ENCODE measurements around the gene NTM. TPM values are rescaled to one million over a fixed set of nuclear protein-coding genes. Genes with fewer than 3 reads are reported as not detected.
A peak's percentile ranks its signal among the peaks of the same experiment; 100 is the strongest.

NTM gene
- total RNA-seq, 2 donors from 2014 or later, result not detected

- Mint-ChIP-seq H3K4me3 (no peak overlapping the region), H3K27ac (no peak overlapping the region), H3K27me3 (peaks cover 41% of the 10 kb centered on the region), H3K9me3 (no peaks in the 10 kb centered on the region), H3K4me1 (no peaks in the 10 kb centered on the region), H3K36me3 (ENCODE audit: low read depth) (no peaks in the 10 kb centered on the region)
- ATAC-seq (replicated peaks), result no peak
Measured at GRCh38 chr11:131692961-131693360, 322.5 kb downstream of the NTM start.

- no peaks in the 10 kb centered on the region for H3K36me3 Mint-ChIP-seq (ENCODE audit: low read depth)
- no peak for ATAC-seq (replicated peaks)
- H3K27me3 Mint-ChIP-seq, result peaks cover 42% of the 10 kb centered on the region
- no peaks in the 10 kb centered on the region for H3K4me1 Mint-ChIP-seq
- no peak overlapping the region for H3K27ac Mint-ChIP-seq
- no peak overlapping the region for H3K4me3 Mint-ChIP-seq
- no peaks in the 10 kb centered on the region for H3K9me3 Mint-ChIP-seq
Measured at GRCh38 chr11:131693756-131694155, 323.3 kb downstream of the NTM start.

DNA sequence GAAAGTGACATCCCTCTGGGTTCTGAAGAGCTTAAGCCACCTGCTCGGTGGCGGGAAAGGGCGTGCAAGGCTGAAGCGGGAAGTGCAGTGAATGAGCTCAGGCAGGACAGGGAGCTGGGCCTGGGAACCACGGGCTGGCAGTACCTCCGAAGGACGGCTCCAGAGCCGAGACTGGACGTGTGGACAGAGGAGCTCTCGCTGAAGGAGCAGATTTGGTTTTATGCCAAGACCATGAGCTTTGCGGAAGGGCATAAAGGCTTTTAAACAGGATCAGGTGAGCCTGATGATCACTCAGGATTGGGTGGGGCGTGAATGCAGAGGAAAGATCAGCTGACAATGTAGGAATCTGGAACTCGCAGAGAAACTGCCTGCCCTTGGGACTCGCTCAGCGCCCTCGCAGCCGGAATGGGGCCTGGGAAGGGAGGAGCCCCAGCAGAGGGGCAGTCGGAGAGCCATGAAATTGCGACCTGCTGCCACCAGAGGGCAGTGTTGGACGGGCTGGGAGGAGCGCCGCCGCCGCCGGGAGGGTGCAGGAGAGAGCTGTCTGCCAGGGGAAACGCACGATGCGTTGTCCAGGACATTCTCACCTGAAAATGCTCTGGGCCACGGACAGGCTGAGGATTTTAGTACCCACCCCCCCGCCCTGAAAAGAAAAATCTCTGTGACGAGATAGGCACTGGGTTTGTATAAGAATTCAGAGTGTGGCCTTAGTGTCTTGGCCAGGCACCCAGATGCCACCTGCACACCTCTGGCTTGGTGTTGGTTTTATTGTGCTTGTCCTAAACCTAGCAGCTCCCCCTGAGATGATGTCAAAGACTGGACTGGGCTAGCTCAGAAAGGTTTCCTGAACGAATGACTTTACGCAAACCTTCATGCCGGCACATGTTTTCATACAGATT lies 324.4 kb downstream of the NTM start:
- Mint-ChIP-seq H3K9me3 (no peaks in the 10 kb centered on the region), H3K27ac (no peak overlapping the region), H3K4me1 (no peaks in the 10 kb centered on the region), H3K36me3 (ENCODE audit: low read depth) (no peaks in the 10 kb centered on the region), H3K27me3 (peaks cover 44% of the 10 kb centered on the region), H3K4me3 (no peak overlapping the region)
- peak; percentile 70 for ATAC-seq (replicated peaks)

GRCh38 chr11:131695889-131696429 lies 325.5 kb downstream of the NTM start:
- H3K9me3 Mint-ChIP-seq, result no peaks in the 10 kb centered on the region
- peaks cover 46% of the 10 kb centered on the region for H3K27me3 Mint-ChIP-seq
- H3K4me3 Mint-ChIP-seq, result no peak overlapping the region
- H3K4me1 Mint-ChIP-seq, result no peaks in the 10 kb centered on the region
- ATAC-seq (replicated peaks), result no peak
- no peaks in the 10 kb centered on the region for H3K36me3 Mint-ChIP-seq (ENCODE audit: low read depth)
- H3K27ac Mint-ChIP-seq, result no peak overlapping the region

- Mint-ChIP-seq H3K4me1 (no peaks in the 10 kb centered on the region), H3K4me3 (no peak overlapping the region), H3K27ac (no peak overlapping the region), H3K27me3 (peaks cover 46% of the 10 kb centered on the region), H3K9me3 (no peaks in the 10 kb centered on the region), H3K36me3 (ENCODE audit: low read depth) (no peaks in the 10 kb centered on the region)
- ATAC-seq (replicated peaks), result no peak
Measured at GRCh38 chr11:131696690-131697089, 326.3 kb downstream of the NTM start.

GRCh38 chr11:131703311-131703710 lies 332.9 kb downstream of the NTM start:
- Mint-ChIP-seq H3K36me3 (ENCODE audit: low read depth) (no peaks in the 10 kb centered on the region), H3K27me3 (peaks cover 12% of the 10 kb centered on the region), H3K4me1 (no peaks in the 10 kb centered on the region), H3K9me3 (peaks cover 10% of the 10 kb centered on the region), H3K27ac (no peak overlapping the region), H3K4me3 (no peak overlapping the region)
- ATAC-seq (replicated peaks), result no peak

GRCh38 chr11:131704682-131705081 lies 334.3 kb downstream of the NTM start:
- no peaks in the 10 kb centered on the region for H3K36me3 Mint-ChIP-seq (ENCODE audit: low read depth)
- no peaks in the 10 kb centered on the region for H3K4me1 Mint-ChIP-seq
- ATAC-seq (replicated peaks), result no peak
- H3K27me3 Mint-ChIP-seq, result peaks cover 8% of the 10 kb centered on the region
- no peak overlapping the region for H3K27ac Mint-ChIP-seq
- H3K4me3 Mint-ChIP-seq, result no peak overlapping the region
- H3K9me3 Mint-ChIP-seq, result peaks cover 13% of the 10 kb centered on the region

DNA sequence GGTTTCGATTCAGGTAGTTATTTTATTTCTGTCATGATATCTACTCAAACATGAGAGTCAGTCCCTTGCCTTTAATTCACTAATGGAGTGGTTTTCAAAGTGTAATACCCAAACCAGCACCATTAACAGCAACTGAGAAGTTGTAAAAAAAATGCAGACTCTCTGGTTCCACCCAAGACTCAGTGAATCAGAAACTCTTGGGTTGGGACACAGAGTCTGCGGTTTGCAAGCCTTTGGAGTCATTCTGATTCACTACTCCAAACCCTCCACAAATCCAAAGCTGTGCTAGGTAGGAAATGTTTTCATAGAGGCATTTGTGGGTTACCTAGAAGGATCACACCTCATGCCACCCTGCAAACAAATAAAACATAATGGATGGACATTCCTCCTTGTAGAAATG lies 340.1 kb downstream of the NTM start:
- no peaks in the 10 kb centered on the region for H3K36me3 Mint-ChIP-seq (ENCODE audit: low read depth)
- no peak for ATAC-seq (replicated peaks)
- H3K9me3 Mint-ChIP-seq, result peaks cover 7% of the 10 kb centered on the region
- no peak overlapping the region for H3K27ac Mint-ChIP-seq
- no peak overlapping the region for H3K4me3 Mint-ChIP-seq
- H3K4me1 Mint-ChIP-seq, result no peaks in the 10 kb centered on the region
- H3K27me3 Mint-ChIP-seq, result no peaks in the 10 kb centered on the region

DNA sequence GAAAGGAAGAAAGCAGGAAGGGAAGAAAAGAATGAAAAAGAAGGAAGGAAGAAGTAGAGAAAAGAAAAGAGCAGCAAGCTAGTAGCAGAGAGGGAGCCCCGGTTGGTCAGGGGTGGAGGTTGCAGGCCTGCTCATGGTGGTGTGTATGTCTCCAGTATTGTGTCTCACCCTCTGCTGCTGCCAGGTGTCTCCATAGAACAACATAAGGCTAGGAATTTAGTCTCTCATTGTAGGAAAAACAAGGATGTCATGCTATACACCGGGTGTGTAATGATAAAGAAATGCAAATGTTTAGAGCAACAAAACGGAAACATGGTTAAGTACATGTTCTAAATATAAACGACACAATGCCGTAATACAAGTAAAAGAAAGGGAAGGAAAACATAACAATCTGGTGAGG lies 342.5 kb downstream of the NTM start:
- H3K27me3 Mint-ChIP-seq, result no peaks in the 10 kb centered on the region
- H3K27ac Mint-ChIP-seq, result no peak overlapping the region
- H3K36me3 Mint-ChIP-seq (ENCODE audit: low read depth), result no peaks in the 10 kb centered on the region
- H3K4me3 Mint-ChIP-seq, result no peak overlapping the region
- peaks cover 4% of the 10 kb centered on the region for H3K9me3 Mint-ChIP-seq
- H3K4me1 Mint-ChIP-seq, result no peaks in the 10 kb centered on the region
- no peak for ATAC-seq (replicated peaks)

DNA sequence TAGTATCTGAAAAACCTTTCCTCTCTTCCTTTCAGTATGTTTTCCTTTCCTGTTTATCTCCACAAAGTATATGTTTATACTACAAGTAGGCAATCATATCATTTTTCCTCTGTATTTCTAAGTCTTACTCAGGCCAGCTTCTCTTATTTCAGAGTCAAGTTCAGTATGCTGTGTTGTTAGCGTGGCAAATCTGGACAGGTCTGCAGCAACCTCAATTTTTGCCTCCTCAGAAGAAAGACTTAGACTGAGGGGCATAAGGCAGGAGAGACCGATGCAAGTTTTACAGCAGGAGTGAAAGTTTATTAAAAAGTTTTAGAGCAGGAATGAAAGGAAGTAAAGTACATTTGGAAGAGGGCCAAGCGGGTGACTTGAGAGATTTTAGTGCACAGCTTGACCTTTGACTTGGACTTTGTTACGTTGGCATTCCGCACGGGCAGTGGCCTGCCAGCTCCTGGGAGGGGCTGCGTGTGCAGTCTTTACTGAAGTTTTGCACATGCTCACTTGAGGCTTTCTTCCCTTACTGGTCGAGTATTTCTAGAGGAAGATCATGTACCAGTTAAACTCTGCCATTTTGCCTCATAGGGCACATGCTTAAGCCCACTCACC lies 343.2 kb downstream of the NTM start:
- H3K27ac Mint-ChIP-seq, result no peak overlapping the region
- H3K27me3 Mint-ChIP-seq, result no peaks in the 10 kb centered on the region
- ATAC-seq (replicated peaks), result no peak
- H3K36me3 Mint-ChIP-seq (ENCODE audit: low read depth), result no peaks in the 10 kb centered on the region
- H3K4me3 Mint-ChIP-seq, result no peak overlapping the region
- H3K4me1 Mint-ChIP-seq, result no peaks in the 10 kb centered on the region
- peaks cover 5% of the 10 kb centered on the region for H3K9me3 Mint-ChIP-seq

DNA sequence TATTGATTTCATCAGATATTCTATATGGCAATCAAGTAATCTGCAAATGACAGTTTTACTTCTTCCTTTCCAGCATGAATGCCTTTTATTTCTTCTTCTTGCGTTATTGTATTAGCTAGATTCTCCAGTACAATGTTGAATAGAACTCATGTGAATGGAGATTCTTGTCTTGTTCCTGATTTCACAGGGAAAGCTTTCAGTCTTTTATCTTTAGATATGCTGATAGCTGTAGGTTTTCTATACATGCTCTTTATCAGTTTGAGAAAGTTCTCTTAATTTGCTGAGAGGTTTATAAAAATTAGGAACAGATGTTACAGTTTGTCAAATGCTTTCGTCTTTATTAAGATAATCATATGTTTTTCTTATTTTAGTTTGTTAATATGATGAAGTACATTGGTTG lies 347.2 kb downstream of the NTM start:
- no peak for ATAC-seq (replicated peaks)
- Mint-ChIP-seq H3K4me1 (no peaks in the 10 kb centered on the region), H3K27me3 (peaks cover 3% of the 10 kb centered on the region), H3K36me3 (ENCODE audit: low read depth) (no peaks in the 10 kb centered on the region), H3K27ac (no peak overlapping the region), H3K4me3 (no peak overlapping the region), H3K9me3 (peaks cover 3% of the 10 kb centered on the region)

DNA sequence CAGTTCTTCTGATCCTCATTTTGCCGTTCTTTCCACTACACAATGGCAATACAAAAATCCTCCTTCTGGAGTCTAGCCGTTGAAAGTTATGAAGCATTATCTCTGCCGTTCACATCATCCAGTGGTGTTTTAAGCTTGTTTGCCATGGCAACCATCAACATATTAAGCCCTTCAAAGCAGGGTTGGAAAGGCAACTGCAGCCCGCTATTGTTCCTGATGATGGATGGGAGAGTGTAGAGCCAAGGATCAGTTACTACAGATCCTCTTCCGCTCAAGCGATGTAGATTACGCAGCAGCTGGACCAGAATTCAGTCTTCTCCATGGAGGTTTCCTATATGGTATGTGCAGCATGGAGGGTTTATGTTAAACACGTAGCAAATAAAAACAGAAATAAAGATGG lies 352.7 kb downstream of the NTM start:
- Mint-ChIP-seq H3K36me3 (ENCODE audit: low read depth) (no peaks in the 10 kb centered on the region), H3K4me1 (no peaks in the 10 kb centered on the region), H3K27ac (no peak overlapping the region), H3K9me3 (peaks cover 6% of the 10 kb centered on the region), H3K4me3 (no peak overlapping the region), H3K27me3 (peaks cover 3% of the 10 kb centered on the region)
- no peak for ATAC-seq (replicated peaks)

DNA sequence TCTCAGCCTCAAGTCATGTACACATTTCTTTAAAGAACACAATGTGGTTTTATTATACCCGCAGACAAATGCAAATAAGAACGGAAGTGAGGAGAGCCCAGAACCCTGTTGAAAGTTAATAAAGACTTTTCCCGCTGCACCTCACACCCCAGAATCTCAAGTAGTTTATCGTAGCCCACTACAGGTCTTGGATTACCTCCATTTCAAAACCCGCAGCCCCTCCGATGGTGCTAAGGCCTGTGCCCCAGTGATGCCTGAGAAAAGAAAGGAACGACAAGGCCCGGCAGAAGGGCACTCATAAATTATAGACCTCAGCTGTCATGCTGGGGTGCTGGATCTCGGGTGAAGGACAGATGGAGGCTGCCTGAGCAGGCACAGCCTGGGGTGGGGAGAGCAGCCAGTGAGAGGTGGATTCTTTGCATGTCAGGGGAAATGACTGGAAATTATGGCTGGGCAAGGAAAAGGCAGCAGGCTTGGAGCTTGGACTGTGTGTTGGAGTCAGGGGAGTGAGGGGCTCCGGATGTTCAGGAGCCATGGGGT lies 354.1 kb downstream of the NTM start:
- Mint-ChIP-seq H3K4me1 (no peaks in the 10 kb centered on the region), H3K4me3 (no peak overlapping the region), H3K9me3 (peaks cover 3% of the 10 kb centered on the region), H3K27ac (no peak overlapping the region), H3K36me3 (ENCODE audit: low read depth) (no peaks in the 10 kb centered on the region), H3K27me3 (no peaks in the 10 kb centered on the region)
- no peak for ATAC-seq (replicated peaks)

DNA sequence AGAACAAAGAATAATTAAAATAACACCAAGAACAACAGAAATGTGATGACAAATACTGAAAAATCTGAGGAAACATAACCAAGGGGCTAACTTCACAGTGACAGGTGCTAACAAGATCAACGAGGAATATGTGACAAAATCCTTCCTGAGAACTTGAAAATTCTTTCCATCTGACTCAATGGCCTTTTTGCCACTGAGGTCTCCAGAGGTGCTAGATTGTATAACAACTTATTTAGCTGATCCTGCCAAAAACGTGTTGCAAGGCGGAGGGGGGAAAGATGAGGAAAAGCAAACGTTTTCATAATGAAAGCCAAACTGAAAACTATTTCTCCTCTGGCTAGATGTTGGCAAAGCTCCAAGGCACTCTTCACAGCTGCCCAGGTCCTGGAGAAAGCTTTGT lies 364.5 kb downstream of the NTM start:
- H3K36me3 Mint-ChIP-seq (ENCODE audit: low read depth), result no peaks in the 10 kb centered on the region
- no peaks in the 10 kb centered on the region for H3K4me1 Mint-ChIP-seq
- no peak overlapping the region for H3K27ac Mint-ChIP-seq
- no peak overlapping the region for H3K4me3 Mint-ChIP-seq
- ATAC-seq (replicated peaks), result no peak
- H3K27me3 Mint-ChIP-seq, result peaks cover 6% of the 10 kb centered on the region
- no peaks in the 10 kb centered on the region for H3K9me3 Mint-ChIP-seq

GRCh38 chr11:131737357-131737756 lies 366.9 kb downstream of the NTM start:
- Mint-ChIP-seq H3K27me3 (peaks cover 10% of the 10 kb centered on the region), H3K4me1 (no peaks in the 10 kb centered on the region), H3K27ac (no peak overlapping the region), H3K36me3 (ENCODE audit: low read depth) (no peaks in the 10 kb centered on the region), H3K4me3 (no peak overlapping the region), H3K9me3 (no peaks in the 10 kb centered on the region)
- no peak for ATAC-seq (replicated peaks)
